GM10847 (cell line): Measurements from ENCODE around the gene PLEKHA7.

Experiments
- POLR2A ChIP-seq: IDR thresholded peaks from 2 replicates; pipeline ENCODE4 v1.6.1; 2011; ENCODE audit not compliant: insufficient read length; ENCODE audit errors: extremely low read depth

Gene PLEKHA7

DNA sequence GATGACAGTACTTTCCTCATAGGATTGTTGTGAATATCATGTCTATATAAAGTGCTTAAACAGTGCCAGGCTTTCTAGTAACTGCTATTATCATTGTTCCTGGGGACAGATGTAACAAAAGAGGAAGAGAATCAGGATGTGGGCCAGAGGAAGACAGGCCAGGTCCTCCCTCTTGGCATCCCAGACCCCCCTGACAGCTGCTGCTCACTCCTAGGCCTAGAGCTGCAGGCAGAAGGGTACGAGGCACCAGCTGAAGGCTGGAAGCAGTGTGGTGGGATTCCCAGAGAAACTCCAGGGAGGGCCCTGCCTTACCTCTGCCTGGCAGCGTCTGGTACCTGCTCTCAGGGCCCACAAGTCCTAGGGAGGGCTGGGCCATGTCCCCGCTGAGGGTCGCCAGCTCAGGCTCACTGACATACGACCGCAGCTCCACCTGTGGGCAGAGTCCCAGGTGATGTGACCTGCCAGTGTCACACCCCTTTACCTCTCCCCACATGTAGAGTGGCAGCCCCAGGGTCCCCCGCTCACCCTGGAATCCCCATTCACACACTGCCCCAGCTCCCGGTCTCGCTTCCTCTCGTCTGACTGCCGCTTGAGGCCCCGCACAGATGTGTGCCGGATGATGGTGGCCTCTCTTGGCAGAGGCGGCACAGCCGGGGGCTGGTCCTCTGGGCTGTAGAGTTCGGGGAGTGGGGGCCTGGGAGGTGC lies 223.6 kb downstream of the PLEKHA7 start:
- no peak for TF ChIP-seq POLR2A

DNA sequence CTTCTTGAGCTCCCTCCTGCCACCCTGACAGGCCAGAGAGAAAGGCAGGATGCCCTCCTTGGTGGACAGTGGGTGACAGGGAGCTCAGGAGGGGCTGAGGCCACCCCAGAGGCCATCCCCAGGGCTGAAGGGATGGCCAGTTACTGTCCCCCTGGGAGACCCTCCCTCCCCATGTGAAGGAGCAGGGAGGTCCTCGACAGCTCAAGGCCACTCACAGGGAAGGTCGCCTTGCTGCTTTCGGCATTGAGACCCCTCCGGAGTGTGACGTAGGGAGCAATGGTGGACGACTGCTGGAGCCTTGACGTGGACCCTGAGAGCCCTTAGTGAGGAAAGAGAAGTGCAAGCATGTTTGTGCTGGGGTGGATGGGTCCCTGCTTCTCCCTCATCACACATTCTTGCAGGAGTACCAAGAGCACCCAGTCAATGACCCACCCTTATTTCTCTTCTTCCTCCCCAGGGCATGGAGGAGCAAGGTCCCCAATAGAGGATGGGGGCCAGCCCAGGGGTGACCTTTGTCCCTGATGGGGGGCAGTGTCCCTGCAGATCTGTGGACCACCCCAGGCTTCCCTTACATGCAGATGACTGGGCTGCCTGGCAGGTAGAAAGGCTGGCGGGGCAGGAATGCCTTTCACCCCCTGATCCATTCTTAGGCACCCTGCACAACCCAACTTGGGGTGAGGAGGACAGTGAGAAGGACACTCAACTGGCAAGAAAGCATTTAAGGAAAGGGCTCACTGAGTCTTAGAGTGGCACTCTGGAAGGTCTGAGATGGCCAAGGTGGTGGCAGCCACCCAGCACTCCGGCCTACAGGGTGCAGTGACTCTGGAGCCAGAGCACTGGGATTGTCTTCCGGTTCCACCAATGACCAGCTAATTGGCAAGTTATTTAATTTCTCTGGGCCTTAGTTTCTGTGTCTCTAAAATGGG lies 224.4 kb downstream of the PLEKHA7 start:
- no peak for TF ChIP-seq POLR2A

DNA sequence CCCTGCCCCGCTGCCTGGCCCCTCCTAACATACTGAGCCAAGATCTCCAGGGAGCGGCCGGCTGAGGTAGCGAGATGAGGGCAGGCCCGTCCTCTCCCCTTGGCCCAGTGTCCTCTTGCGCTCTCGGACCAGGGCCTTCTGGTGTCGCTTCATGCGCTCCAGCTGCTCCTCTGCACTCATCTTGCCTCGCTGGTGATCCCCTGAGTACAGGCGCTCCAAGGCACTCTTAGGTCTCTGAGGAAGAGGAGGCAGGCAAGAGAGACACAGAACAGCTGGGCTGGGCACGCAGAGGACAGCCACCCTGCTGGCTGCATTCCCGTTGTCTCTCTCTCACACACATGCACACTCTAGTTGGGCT lies 225.2 kb downstream of the PLEKHA7 start:
- no peak for TF ChIP-seq POLR2A

DNA sequence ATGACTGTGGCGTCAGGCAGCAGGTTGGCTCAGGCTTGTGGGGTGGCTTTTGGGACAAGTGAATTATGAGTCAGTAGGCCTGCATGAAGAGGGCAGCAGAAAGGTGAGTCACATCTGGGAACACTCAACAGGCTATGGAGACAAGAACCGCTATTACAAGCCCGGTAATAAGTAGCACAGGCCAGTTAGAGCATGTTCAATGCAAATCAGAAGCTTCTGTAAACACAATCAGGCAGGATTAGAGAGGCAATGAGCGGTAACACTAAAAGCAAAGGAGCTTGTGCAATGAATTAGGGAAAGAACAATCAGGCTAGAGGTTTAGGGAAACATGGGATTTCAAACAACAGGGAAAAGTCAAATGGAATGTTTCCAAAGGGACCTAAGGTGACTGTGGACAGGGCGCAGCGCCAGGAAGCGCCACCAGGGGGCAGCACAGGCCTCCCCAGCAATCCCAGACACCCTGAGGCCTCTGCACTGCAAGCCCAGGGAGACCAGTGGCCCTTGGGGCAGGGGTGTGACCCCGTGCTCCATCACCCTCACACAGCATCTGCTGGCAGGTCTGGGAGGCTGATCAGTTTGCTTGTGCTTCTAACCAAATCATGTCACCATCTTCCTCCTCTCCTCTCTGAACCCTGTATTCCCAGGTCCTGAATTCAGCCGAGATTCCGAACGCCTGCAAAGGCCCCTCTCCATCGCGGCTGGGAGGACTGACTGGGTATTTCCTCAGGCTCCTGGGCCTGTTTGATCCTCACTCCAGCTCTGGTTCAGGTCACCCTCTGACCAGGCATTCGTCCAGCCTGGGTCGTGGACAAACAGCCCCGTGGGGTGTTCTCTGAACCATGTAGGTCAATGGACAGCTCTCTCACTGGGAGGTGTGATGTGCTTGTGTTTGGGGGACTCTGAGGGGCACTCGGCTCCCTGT lies 225.8 kb downstream of the PLEKHA7 start:
- TF ChIP-seq POLR2A: no peak

DNA sequence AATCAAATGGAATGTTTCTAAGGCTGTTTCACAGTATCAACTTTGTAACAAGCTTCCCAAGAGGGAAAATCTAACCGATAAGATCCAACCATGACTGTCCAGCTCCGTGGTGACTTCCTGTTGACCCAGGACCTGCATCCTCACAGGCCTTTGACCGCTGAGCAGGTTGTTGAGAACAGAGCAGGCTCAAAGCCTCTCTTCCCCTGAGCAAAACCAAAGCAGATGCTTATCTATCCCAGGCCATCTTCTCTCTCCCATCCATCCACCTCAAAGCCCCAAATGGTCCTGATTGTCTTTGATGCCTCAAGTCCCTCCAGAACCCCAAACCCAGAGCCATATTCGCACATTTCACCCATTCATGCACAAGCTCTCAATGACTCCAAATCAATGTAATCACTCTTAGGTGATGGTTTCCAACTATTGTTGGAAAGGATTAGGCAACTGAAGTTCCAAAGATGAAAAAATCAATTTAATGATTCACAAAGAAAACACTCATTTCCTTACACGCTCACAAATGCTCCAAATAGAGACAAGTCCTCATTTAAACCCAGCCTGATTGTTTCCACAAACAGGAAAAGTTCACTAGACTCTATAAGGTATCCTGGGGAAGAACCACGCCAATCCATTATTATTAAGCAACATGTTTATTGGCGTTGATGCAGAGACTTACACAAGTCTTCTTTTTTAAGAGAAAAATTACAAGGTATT lies 227.0 kb downstream of the PLEKHA7 start:
- TF ChIP-seq POLR2A: no peak

DNA sequence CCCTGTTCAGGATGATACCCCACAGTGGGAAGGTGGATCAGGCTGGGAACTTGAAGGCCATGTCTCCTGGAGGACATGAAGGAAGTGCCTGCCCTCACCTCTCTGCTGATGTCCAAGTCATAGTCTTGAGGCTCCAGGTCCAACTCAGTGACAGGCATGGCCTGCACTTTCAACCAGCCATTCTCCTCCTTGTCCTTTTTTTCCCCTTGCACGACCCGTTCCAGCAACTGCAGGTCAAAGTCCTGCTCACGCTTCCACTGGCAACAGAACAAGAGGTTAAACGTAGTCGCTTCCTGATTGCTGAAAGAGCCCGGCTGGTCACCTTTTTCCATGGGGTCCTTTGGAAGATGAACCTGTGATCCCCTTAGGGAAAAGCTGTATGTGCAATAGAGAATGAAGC lies 228.1 kb downstream of the PLEKHA7 start:
- no peak for TF ChIP-seq POLR2A

DNA sequence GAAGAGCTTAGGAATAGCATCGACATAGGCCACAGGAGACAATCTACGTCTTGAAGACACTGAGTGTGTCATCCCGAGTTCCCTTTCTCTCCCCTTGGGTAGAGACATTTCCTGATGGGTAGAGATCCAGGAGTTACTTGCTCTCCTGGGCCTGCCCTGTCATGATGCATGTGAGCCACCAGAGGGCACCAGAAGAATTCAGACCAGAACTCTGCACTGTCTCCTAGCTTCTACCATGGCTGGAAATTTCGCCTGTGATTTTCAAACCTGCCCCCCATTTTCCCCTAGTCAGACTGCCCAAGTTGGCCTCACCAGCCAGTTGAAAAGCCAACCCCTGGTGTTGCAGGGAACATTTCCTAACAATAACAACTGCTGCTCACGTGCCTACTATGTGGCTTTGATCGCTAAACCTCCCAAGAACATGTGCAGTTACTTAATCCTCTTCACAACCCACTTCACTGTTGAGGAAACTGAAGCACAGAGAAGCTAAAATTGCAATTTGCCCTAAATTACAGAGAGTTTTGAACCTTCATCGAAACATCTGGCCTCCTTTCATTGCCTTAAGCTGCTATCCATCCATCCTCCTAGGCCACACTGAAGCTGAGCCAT lies 228.6 kb downstream of the PLEKHA7 start:
- no peak for TF ChIP-seq POLR2A

DNA sequence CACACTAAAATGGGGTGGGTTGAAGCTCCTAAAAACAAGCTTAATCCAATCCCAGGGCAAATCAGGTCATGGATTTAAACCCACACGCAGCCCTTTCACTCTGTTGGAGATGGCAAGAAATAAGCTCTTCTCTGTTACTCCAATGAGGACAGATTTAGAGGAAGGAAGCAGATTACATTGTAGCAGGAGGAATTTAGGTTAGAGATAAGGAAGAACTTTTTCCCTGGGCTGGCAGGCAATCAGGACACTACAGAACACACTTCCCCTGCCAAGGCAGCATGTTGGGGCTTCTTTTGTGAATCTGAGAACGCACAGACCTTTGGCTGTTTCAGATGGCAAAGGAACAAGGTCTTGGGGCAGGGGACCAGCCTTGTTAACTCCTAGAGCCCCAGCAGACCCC lies 229.5 kb downstream of the PLEKHA7 start:
- no peak for TF ChIP-seq POLR2A

DNA sequence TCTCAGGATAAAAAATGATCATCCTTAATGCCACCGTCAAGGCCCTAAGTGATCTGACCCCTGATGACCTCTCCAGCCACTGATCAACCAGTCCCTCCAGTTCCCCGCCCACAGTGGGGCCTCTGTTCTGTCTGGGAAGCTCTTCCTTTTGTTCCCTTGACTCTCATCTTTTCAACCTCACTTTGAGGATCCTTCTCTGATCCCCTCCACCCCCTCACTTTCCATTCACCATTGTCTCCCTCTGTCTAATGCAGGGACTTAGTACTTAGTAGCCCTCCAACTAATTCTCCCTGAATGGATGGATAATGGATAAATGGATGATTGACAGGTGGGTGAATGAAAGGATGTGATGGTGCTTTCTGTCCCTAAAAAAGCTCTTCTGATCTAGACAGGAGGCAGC lies 230.1 kb downstream of the PLEKHA7 start:
- no peak for TF ChIP-seq POLR2A

DNA sequence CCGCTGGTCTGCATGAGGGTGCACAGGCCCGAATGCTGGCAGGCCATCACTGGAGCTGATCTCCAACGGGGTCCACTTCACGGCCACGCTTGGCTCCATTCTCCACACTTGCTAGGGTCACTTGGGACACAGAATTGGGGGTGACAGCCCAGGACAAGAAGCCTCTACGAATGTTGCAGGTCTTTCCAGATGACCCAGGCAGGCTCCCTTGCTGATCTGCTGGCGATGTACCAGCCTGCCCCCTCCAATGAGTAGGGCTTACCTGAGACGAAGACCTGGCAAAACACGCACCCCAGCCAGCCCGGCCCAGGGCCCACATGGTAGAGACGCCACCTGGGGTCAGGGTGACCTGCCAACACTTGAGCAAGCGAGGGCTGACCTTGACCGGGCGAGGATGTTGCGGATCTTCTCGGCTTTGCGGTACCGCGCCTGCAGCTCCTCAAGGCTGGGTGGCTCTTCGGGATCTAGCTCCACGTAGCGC lies 230.9 kb downstream of the PLEKHA7 start:
- no peak for TF ChIP-seq POLR2A

DNA sequence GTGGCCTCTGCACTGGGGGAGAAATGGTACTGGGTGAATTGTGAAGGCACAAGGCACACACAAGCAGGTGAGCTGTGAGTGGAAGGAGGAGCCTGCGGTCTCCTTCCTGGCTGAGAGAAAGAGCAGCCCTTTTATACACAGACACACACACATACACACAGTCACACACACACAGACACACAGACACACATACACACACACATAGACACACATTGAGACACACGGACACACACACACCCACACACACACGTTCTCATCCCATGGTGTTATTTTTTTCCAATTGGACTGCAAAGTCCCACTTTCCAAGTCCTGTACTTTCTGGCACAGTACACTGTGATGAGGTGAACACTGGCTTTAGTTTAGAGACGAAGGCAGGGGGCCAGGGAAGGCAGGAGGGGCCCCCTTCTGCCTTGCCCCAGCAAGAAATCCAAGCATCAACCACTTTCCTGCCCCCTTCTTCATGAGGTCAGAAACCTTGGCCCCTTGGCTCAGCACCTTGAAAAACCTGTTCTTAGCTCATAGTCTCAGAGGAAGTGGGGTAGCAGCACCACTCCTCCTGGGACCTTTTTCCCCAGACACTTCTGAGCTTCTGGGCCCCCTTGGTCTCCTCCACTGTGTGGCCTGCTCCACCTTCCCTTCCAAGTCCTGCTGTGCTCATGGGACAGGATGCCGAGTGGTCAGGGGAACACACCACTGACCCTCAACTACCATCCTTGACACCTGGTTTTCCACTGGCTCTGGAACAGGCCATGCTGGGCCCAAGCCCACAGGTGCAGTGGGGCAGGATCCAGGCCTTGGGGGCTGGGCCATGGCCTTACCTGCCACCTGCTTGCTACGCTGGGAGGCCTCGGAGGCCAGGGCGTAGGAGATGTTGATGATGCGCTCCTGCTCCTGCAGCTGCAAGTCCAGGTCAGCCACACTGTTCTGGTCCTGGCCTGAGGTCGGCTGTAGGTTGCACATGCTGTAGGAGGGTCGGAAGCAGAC lies 232.0 kb downstream of the PLEKHA7 start:
- no peak for TF ChIP-seq POLR2A

DNA sequence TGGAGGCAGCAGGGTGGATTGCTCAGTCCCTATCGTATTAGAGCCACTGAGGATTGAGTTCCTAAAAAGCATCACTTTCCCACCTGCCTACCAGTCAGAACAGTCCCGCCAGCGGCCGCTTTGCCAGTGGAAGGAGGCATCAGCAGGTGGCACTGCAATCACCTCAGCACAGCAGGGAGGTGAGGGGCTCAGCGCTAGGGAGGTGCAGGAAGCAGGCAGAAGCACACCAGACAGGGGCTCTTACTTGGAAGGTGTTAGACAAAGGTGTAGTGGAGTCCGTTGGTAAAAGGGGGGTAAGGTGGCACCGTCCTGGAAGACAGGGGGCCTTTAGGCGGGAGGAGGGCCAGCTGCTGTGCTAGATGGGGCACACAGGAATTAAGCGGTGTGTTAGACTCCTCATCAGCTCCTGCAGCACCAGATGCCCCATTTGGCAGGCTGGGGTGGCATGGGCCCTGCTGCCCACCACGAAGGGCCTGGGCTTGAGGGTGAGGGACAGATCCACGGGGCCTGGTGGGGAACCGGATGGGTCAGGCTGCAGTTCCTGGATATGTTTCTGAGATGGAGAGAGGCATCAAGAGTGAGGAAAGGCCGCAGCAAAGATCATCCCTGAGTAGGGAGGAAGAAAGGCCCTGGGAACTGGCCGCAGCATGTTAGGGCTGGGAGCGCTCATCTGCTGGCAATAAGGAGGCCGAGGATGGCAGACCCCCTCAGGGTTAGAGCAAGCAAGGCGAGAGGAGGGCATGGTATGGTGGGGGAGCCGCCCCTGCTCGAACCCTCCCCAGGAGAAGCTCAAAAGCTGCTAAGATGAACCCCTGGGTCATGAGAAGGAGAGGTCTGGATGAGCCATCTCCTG lies 233.3 kb downstream of the PLEKHA7 start:
- no peak for TF ChIP-seq POLR2A
